Breast epithelium (tissue), 3 donors: ENCODE measurements around the gene MIF.

Experiments
- POLR2A ChIP-seq: fragments of 450-650 bp; IDR thresholded peaks from one replicate; pipeline ENCODE4 v1.6.1; 2016; ENCODE audit warnings: antibody characterized with exemption, mild to moderate bottlenecking, moderate library complexity
- POLR2AphosphoS5 ChIP-seq, 3 donors: sonication (generic); formaldehyde crosslinking; IDR thresholded peaks; one replicate each; pipeline ENCODE4 v1.6.1; 2017; ENCODE audit warnings: antibody characterized with exemption in 3 of 3
- TF ChIP-seq, protein P1 (sequence below), 3 donors: fragments of 450-650 bp; IDR thresholded peaks; one replicate each; pipeline ENCODE4 v1.5.1; 2016 to 2017; ENCODE audit warnings: antibody characterized with exemption in 3 of 3, mild to moderate bottlenecking in 3 of 3, moderate library complexity in 3 of 3

GRCh38 chr22:23878219-23878618, 16.0 kb upstream of the MIF start:
- TF ChIP-seq POLR2A (no peak), POLR2AphosphoS5 (IDR thresholded peaks at IDR 0.05) (no peak)
- TF ChIP-seq, protein P1, sequence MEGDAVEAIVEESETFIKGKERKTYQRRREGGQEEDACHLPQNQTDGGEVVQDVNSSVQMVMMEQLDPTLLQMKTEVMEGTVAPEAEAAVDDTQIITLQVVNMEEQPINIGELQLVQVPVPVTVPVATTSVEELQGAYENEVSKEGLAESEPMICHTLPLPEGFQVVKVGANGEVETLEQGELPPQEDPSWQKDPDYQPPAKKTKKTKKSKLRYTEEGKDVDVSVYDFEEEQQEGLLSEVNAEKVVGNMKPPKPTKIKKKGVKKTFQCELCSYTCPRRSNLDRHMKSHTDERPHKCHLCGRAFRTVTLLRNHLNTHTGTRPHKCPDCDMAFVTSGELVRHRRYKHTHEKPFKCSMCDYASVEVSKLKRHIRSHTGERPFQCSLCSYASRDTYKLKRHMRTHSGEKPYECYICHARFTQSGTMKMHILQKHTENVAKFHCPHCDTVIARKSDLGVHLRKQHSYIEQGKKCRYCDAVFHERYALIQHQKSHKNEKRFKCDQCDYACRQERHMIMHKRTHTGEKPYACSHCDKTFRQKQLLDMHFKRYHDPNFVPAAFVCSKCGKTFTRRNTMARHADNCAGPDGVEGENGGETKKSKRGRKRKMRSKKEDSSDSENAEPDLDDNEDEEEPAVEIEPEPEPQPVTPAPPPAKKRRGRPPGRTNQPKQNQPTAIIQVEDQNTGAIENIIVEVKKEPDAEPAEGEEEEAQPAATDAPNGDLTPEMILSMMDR (IDR thresholded peaks at IDR 0.05): no peak
